ENCODE results near the gene HS3ST3A1.

DNA sequence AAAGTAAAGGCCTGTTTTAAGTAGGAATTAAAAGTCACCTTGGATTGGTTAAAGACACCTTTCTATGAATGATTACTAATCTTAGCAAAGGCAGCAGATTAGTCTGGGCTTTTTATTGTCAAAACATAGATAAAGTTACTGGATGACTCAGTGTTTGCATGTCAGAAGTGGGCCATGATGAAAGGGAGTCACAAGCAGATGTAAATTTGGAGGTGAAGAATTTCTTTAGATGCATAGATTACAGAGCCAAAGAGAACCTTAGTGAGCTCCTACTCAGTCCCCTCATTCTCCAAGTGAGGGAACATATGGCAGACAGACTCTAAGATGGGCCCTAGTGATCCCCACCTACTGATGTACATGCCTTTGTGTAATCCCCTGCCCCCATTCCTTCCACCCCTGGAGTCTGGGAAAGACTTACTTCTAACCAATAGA is 124.5 kb downstream of the HS3ST3A1 start:
- TF ChIP-seq, protein P1, sequence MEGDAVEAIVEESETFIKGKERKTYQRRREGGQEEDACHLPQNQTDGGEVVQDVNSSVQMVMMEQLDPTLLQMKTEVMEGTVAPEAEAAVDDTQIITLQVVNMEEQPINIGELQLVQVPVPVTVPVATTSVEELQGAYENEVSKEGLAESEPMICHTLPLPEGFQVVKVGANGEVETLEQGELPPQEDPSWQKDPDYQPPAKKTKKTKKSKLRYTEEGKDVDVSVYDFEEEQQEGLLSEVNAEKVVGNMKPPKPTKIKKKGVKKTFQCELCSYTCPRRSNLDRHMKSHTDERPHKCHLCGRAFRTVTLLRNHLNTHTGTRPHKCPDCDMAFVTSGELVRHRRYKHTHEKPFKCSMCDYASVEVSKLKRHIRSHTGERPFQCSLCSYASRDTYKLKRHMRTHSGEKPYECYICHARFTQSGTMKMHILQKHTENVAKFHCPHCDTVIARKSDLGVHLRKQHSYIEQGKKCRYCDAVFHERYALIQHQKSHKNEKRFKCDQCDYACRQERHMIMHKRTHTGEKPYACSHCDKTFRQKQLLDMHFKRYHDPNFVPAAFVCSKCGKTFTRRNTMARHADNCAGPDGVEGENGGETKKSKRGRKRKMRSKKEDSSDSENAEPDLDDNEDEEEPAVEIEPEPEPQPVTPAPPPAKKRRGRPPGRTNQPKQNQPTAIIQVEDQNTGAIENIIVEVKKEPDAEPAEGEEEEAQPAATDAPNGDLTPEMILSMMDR (IDR thresholded peaks at IDR 0.05): no peak
- no peak for TF ChIP-seq EP300 (IDR thresholded peaks at IDR 0.05)
- no peak for TF ChIP-seq POLR2A (IDR thresholded peaks at IDR 0.05)
